ENCODE data around the gene VSNL1. TPM values are rescaled to one million over a fixed set of nuclear protein-coding genes. Genes with fewer than 3 reads are reported as not detected.

The VSNL1 gene
- total and polyA plus RNA-seq, 2 experiments from 2014 or later, result 102 to 112 TPM

DNA sequence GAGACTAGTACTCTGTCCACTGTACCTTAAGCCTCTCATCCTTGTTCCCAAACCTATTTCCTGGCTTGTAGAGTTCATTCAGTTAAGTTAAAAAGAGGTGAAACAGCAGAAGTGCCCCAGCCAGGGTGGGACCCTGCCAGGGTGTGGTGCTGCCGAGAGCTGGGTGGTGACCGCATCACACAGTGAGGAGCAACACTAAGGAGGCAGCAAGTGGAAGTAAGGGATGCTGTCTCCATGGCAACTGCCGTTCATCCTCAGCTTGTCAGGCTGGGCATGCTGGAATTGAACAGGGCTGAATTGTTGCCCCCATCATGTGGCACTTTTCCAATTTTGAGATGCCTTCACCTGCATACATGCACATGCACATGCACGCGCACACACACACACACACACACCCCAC, 77.0 kb downstream of the VSNL1 start:
- Histone ChIP-seq H3K36me3 (ENCODE audit: insufficient read depth) (no peaks in the 10 kb centered on the region), H3K27me3 (ENCODE audit: insufficient read depth) (no peaks in the 10 kb centered on the region), H3K27ac (ENCODE audit: low read depth) (no peak overlapping the region), H3K4me3 (no peak overlapping the region), H3K9me2 (ENCODE audit: insufficient read depth) (no peaks in the 10 kb centered on the region), H3K4me1 (ENCODE audit: insufficient read depth) (peaks cover 43% of the 10 kb centered on the region), H4K20me1 (replicated peaks; ENCODE audit: insufficient read depth) (peaks cover 8% of the 10 kb centered on the region; the same call in 1 of the 2 replicates), H2AFZ (no peak overlapping the region), H3K79me2 (replicated peaks; ENCODE audit: insufficient read depth) (peaks cover 6% of the 10 kb centered on the region; the same call in 1 of the 2 replicates), H3F3A (replicated peaks; ENCODE audit: low read depth) (no peaks in the 10 kb centered on the region), H3K4me2 (no peak overlapping the region)
- no peak for DNase-seq (ENCODE audit: low spot score)
- H3K4me1 Mint-ChIP-seq, result peaks cover 43% of the 10 kb centered on the region
- peaks cover 21% of the 10 kb centered on the region for H3K36me3 Mint-ChIP-seq (ENCODE audit: low read depth)
- H3K9me3 Mint-ChIP-seq, result no peaks in the 10 kb centered on the region
- TF ChIP-seq, protein P1, sequence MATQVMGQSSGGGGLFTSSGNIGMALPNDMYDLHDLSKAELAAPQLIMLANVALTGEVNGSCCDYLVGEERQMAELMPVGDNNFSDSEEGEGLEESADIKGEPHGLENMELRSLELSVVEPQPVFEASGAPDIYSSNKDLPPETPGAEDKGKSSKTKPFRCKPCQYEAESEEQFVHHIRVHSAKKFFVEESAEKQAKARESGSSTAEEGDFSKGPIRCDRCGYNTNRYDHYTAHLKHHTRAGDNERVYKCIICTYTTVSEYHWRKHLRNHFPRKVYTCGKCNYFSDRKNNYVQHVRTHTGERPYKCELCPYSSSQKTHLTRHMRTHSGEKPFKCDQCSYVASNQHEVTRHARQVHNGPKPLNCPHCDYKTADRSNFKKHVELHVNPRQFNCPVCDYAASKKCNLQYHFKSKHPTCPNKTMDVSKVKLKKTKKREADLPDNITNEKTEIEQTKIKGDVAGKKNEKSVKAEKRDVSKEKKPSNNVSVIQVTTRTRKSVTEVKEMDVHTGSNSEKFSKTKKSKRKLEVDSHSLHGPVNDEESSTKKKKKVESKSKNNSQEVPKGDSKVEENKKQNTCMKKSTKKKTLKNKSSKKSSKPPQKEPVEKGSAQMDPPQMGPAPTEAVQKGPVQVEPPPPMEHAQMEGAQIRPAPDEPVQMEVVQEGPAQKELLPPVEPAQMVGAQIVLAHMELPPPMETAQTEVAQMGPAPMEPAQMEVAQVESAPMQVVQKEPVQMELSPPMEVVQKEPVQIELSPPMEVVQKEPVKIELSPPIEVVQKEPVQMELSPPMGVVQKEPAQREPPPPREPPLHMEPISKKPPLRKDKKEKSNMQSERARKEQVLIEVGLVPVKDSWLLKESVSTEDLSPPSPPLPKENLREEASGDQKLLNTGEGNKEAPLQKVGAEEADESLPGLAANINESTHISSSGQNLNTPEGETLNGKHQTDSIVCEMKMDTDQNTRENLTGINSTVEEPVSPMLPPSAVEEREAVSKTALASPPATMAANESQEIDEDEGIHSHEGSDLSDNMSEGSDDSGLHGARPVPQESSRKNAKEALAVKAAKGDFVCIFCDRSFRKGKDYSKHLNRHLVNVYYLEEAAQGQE (IDR thresholded peaks at IDR 0.05; ENCODE audit: unreplicated experiment), result no peak
- TF ChIP-seq, protein P2, sequence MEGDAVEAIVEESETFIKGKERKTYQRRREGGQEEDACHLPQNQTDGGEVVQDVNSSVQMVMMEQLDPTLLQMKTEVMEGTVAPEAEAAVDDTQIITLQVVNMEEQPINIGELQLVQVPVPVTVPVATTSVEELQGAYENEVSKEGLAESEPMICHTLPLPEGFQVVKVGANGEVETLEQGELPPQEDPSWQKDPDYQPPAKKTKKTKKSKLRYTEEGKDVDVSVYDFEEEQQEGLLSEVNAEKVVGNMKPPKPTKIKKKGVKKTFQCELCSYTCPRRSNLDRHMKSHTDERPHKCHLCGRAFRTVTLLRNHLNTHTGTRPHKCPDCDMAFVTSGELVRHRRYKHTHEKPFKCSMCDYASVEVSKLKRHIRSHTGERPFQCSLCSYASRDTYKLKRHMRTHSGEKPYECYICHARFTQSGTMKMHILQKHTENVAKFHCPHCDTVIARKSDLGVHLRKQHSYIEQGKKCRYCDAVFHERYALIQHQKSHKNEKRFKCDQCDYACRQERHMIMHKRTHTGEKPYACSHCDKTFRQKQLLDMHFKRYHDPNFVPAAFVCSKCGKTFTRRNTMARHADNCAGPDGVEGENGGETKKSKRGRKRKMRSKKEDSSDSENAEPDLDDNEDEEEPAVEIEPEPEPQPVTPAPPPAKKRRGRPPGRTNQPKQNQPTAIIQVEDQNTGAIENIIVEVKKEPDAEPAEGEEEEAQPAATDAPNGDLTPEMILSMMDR (conservative IDR thresholded peaks at IDR 0.05; ENCODE audit: low read depth in 2 of 2), result no peak
- TF ChIP-seq, protein P3, sequence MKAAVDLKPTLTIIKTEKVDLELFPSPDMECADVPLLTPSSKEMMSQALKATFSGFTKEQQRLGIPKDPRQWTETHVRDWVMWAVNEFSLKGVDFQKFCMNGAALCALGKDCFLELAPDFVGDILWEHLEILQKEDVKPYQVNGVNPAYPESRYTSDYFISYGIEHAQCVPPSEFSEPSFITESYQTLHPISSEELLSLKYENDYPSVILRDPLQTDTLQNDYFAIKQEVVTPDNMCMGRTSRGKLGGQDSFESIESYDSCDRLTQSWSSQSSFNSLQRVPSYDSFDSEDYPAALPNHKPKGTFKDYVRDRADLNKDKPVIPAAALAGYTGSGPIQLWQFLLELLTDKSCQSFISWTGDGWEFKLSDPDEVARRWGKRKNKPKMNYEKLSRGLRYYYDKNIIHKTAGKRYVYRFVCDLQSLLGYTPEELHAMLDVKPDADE (IDR thresholded peaks at IDR 0.05), result no peak
- no peak for TF ChIP-seq CREB1 (CRISPR knock-in tag; IDR thresholded peaks at IDR 0.05; ENCODE audit: low read depth)
- TF ChIP-seq, protein P4, sequence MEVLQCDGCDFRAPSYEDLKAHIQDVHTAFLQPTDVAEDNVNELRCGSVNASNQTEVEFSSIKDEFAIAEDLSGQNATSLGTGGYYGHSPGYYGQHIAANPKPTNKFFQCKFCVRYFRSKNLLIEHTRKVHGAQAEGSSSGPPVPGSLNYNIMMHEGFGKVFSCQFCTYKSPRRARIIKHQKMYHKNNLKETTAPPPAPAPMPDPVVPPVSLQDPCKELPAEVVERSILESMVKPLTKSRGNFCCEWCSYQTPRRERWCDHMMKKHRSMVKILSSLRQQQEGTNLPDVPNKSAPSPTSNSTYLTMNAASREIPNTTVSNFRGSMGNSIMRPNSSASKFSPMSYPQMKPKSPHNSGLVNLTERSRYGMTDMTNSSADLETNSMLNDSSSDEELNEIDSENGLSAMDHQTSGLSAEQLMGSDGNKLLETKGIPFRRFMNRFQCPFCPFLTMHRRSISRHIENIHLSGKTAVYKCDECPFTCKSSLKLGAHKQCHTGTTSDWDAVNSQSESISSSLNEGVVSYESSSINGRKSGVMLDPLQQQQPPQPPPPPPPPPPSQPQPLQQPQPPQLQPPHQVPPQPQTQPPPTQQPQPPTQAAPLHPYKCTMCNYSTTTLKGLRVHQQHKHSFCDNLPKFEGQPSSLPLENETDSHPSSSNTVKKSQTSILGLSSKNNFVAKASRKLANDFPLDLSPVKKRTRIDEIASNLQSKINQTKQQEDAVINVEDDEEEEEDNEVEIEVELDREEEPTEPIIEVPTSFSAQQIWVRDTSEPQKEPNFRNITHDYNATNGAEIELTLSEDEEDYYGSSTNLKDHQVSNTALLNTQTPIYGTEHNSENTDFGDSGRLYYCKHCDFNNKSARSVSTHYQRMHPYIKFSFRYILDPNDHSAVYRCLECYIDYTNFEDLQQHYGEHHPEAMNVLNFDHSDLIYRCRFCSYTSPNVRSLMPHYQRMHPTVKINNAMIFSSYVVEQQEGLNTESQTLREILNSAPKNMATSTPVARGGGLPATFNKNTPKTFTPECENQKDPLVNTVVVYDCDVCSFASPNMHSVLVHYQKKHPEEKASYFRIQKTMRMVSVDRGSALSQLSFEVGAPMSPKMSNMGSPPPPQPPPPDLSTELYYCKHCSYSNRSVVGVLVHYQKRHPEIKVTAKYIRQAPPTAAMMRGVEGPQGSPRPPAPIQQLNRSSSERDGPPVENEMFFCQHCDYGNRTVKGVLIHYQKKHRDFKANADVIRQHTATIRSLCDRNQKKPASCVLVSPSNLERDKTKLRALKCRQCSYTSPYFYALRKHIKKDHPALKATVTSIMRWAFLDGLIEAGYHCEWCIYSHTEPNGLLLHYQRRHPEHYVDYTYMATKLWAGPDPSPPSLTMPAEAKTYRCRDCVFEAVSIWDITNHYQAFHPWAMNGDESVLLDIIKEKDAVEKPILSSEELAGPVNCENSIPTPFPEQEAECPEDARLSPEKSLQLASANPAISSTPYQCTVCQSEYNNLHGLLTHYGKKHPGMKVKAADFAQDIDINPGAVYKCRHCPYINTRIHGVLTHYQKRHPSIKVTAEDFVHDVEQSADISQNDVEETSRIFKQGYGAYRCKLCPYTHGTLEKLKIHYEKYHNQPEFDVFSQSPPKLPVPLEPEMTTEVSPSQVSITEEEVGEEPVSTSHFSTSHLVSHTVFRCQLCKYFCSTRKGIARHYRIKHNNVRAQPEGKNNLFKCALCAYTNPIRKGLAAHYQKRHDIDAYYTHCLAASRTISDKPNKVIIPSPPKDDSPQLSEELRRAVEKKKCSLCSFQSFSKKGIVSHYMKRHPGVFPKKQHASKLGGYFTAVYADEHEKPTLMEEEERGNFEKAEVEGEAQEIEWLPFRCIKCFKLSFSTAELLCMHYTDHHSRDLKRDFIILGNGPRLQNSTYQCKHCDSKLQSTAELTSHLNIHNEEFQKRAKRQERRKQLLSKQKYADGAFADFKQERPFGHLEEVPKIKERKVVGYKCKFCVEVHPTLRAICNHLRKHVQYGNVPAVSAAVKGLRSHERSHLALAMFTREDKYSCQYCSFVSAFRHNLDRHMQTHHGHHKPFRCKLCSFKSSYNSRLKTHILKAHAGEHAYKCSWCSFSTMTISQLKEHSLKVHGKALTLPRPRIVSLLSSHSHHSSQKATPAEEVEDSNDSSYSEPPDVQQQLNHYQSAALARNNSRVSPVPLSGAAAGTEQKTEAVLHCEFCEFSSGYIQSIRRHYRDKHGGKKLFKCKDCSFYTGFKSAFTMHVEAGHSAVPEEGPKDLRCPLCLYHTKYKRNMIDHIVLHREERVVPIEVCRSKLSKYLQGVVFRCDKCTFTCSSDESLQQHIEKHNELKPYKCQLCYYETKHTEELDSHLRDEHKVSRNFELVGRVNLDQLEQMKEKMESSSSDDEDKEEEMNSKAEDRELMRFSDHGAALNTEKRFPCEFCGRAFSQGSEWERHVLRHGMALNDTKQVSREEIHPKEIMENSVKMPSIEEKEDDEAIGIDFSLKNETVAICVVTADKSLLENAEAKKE (CRISPR knock-in tag; IDR thresholded peaks at IDR 0.05), result no peak
- H3K4me3 Mint-ChIP-seq, result no peak overlapping the region
- H3K27me3 Mint-ChIP-seq (ENCODE audit: insufficient read depth, low read depth, poor library complexity), result peaks cover 3% of the 10 kb centered on the region
- ATAC-seq, result no peak
- no peak overlapping the region for H3K27ac Mint-ChIP-seq

All from GM23338 (cell line).